DOHH2 (cell line): Measurements from ENCODE around the gene NPR3.

Experiments
- H3F3A ChIP-seq: fragments of 200-600 bp; sonication (generic), shearing (Covaris generic); 2 replicates; pipeline ENCODE4 v1.6.0; 2016; ENCODE audit warnings: antibody characterized with exemption, mild to moderate bottlenecking; ENCODE audit not compliant: control insufficient read depth, insufficient read depth
- H3K27ac ChIP-seq: fragments of 200-600 bp; sonication (generic); 2 replicates; pipeline ENCODE4 v1.5.1; 2014; ENCODE audit warnings: low read depth, mild to moderate bottlenecking, low read length, moderate library complexity
- H3K27me3 ChIP-seq: fragments of 200-600 bp; sonication (generic); 2 replicates; pipeline ENCODE4 v1.6.1; 2014; ENCODE audit warnings: mild to moderate bottlenecking, low read length, mixed read lengths; ENCODE audit not compliant: control insufficient read depth
- H3K36me3 ChIP-seq: fragments of 200-600 bp; sonication (generic); 2 replicates; pipeline ENCODE4 v1.6.1; 2014; ENCODE audit warnings: mild to moderate bottlenecking, low read length, moderate library complexity, mixed read lengths; ENCODE audit not compliant: control insufficient read depth
- H3K4me1 ChIP-seq: fragments of 200-600 bp; sonication (generic); 2 replicates; pipeline ENCODE4 v1.6.1; 2014; ENCODE audit warnings: mild to moderate bottlenecking, low read length, mixed read lengths; ENCODE audit not compliant: control insufficient read depth
- H3K4me2 ChIP-seq: fragments of 200-600 bp; sonication (generic); 2 replicates; pipeline ENCODE4 v1.6.0; 2014; ENCODE audit warnings: mild to moderate bottlenecking, low read length, moderate library complexity
- H3K4me3 ChIP-seq: fragments of 200-600 bp; sonication (generic); 2 replicates; pipeline ENCODE4 v1.5.1; 2014; ENCODE audit warnings: mild to moderate bottlenecking, low read length, mixed read lengths
- H3K79me2 ChIP-seq: fragments of 200-600 bp; sonication (generic); 2 replicates; pipeline ENCODE4 v1.6.1; 2014; ENCODE audit warnings: mild to moderate bottlenecking, low read length, mixed read lengths; ENCODE audit not compliant: control insufficient read depth
- H3K9me2 ChIP-seq: fragments of 200-600 bp; sonication (generic); replicated peaks from 2 replicates; pipeline ENCODE4 v1.6.1; 2014; ENCODE audit warnings: mild to moderate bottlenecking, low read length, mixed read lengths; ENCODE audit not compliant: control insufficient read depth
- H3K9me3 ChIP-seq: fragments of 200-600 bp; sonication (generic); 2 replicates; pipeline ENCODE4 v1.6.1; 2014; ENCODE audit warnings: antibody characterized with exemption, low read length, mixed read lengths; ENCODE audit not compliant: control insufficient read depth, insufficient read depth
- H4K20me1 ChIP-seq: fragments of 200-600 bp; sonication (generic); 2 replicates; pipeline ENCODE4 v1.6.0; 2014; ENCODE audit warnings: low read depth, mild to moderate bottlenecking, antibody characterized with exemption, low read length, moderate library complexity; ENCODE audit not compliant: control insufficient read depth, insufficient read depth
- EZH2phosphoT487 ChIP-seq: fragments of 200-600 bp; sonication (generic); IDR thresholded peaks from 2 replicates; pipeline ENCODE4 v1.6.1; 2017; ENCODE audit warnings: borderline replicate concordance, mild to moderate bottlenecking, antibody characterized with exemption, low read length, moderate library complexity, mixed read lengths
- TF ChIP-seq, protein P1 (sequence below): fragments of 200-600 bp; sonication (generic); IDR thresholded peaks from one replicate; pipeline ENCODE4 v1.5.1; 2014; ENCODE audit warnings: antibody characterized with exemption, mild to moderate bottlenecking, low read depth, low read length; ENCODE audit not compliant: poor library complexity, severe bottlenecking

NPR3 gene

DNA sequence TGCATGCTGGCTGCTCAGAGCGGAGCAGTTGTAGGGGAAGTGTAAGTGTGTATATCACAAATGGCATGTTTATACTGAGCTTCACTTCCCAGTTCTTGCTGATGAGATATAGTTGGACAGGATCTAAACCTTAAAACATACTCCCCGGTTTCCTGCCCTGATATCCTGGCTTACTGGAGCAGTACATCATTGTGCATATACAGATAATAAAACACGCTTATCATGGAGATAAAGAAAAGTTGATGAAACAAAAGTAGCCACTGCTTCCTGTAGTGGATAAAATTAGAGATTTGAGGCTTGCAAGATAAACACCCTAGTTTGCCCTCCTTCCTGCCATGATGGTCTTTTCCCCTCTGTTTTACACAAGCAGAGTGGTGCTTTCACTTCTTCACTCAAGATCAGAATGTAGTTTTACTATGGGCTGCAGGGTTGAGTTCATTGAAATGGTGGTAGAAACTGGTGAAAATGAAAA, 15.0 kb downstream of the NPR3 start:
- Histone ChIP-seq H4K20me1 (no peaks in the 10 kb centered on the region), H3K4me3 (no peak overlapping the region), H3K27ac (no peak overlapping the region), H3K4me1 (no peaks in the 10 kb centered on the region), H3K9me3 (no peaks in the 10 kb centered on the region), H3K4me2 (no peak overlapping the region), H3K9me2 (no peaks in the 10 kb centered on the region), H3K36me3 (no peaks in the 10 kb centered on the region), H3F3A (no peaks in the 10 kb centered on the region), H3K27me3 (no peaks in the 10 kb centered on the region), H3K79me2 (no peaks in the 10 kb centered on the region)
- no peak for TF ChIP-seq EZH2phosphoT487
- TF ChIP-seq, protein P1, sequence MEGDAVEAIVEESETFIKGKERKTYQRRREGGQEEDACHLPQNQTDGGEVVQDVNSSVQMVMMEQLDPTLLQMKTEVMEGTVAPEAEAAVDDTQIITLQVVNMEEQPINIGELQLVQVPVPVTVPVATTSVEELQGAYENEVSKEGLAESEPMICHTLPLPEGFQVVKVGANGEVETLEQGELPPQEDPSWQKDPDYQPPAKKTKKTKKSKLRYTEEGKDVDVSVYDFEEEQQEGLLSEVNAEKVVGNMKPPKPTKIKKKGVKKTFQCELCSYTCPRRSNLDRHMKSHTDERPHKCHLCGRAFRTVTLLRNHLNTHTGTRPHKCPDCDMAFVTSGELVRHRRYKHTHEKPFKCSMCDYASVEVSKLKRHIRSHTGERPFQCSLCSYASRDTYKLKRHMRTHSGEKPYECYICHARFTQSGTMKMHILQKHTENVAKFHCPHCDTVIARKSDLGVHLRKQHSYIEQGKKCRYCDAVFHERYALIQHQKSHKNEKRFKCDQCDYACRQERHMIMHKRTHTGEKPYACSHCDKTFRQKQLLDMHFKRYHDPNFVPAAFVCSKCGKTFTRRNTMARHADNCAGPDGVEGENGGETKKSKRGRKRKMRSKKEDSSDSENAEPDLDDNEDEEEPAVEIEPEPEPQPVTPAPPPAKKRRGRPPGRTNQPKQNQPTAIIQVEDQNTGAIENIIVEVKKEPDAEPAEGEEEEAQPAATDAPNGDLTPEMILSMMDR, result no peak

DNA sequence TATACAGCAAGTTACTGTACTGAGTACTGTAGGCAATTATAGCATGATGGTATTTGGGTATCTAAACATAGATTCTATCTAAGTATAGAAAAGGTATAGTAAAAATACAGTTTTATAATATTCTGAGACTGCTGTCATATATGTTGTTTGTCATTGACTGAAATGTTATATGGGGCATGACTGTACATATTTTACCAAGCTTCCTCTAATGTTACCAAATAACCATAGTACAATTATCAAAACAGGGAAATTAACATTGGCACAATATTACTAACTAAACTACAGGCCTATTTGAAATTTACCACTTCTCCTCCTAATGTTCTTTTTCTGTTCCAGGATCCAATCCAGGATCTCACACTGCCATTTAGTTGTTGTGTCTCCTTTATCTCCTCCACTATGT, 18.5 kb downstream of the NPR3 start:
- Histone ChIP-seq H3K79me2 (no peaks in the 10 kb centered on the region), H3K4me3 (no peak overlapping the region), H3K4me1 (no peaks in the 10 kb centered on the region), H3K4me2 (no peak overlapping the region), H4K20me1 (no peaks in the 10 kb centered on the region), H3K36me3 (no peaks in the 10 kb centered on the region), H3K9me3 (no peaks in the 10 kb centered on the region), H3K27ac (no peak overlapping the region), H3K9me2 (no peaks in the 10 kb centered on the region), H3K27me3 (no peaks in the 10 kb centered on the region), H3F3A (no peaks in the 10 kb centered on the region)
- TF ChIP-seq, protein P1, result no peak
- TF ChIP-seq EZH2phosphoT487, result no peak

GRCh38 chr5:32733590-32734340, 22.6 kb downstream of the NPR3 start:
- Histone ChIP-seq H3K36me3 (no peaks in the 10 kb centered on the region), H3K9me3 (no peaks in the 10 kb centered on the region), H3K4me1 (no peaks in the 10 kb centered on the region), H4K20me1 (no peaks in the 10 kb centered on the region), H3K27ac (no peak overlapping the region), H3K79me2 (no peaks in the 10 kb centered on the region), H3F3A (no peaks in the 10 kb centered on the region), H3K27me3 (no peaks in the 10 kb centered on the region), H3K9me2 (no peaks in the 10 kb centered on the region), H3K4me3 (no peak overlapping the region), H3K4me2 (no peak overlapping the region)
- TF ChIP-seq EZH2phosphoT487, result no peak
- TF ChIP-seq, protein P1, result no peak
